Kidney epithelial cell (primary cell): ENCODE results near the gene TOP1. TPM values are rescaled to one million over a fixed set of nuclear protein-coding genes. Genes with fewer than 3 reads are reported as not detected.
"Not testable (repeated sequence)": the region's sequence is repeated elsewhere in the genome, so short reads cannot be mapped to it uniquely, and the experiment has no call there.

Experiments
- DNase-seq: peaks from one replicate; pipeline ENCODE4 v3.0.0-alpha.2; 2010; ENCODE audit warnings: low read depth
- H3K27me3 ChIP-seq: 2 replicates; pipeline ENCODE4 v1.6.0; 2011; ENCODE audit warnings: low read length; ENCODE audit not compliant: control insufficient read depth, insufficient read depth
- H3K36me3 ChIP-seq: 2 replicates; pipeline ENCODE4 v1.5.1; 2011; ENCODE audit warnings: low read length; ENCODE audit not compliant: control insufficient read depth, insufficient read depth
- H3K4me3 ChIP-seq: 2 replicates; pipeline ENCODE4 v1.5.1; 2011; ENCODE audit warnings: low read depth, mild to moderate bottlenecking, control low read depth, low read length
- total RNA-seq: library from RNA; depleted of rRNA; stranded (reverse); fragments of >200 nt; gene quantifications from 2 replicates; pipeline ENCODE4 v1.2.3, GENCODE V29; 2015
- TF ChIP-seq, protein P1 (sequence below): IDR thresholded peaks from 2 replicates; pipeline ENCODE4 v1.5.1; 2011; ENCODE audit warnings: mild to moderate bottlenecking, moderate library complexity, low read length, control low read depth, inconsistent platforms; ENCODE audit not compliant: insufficient read depth, poor library complexity, severe bottlenecking

Gene TOP1
- total RNA-seq, 1 donor from 2014 or later: 38.0 TPM

DNA sequence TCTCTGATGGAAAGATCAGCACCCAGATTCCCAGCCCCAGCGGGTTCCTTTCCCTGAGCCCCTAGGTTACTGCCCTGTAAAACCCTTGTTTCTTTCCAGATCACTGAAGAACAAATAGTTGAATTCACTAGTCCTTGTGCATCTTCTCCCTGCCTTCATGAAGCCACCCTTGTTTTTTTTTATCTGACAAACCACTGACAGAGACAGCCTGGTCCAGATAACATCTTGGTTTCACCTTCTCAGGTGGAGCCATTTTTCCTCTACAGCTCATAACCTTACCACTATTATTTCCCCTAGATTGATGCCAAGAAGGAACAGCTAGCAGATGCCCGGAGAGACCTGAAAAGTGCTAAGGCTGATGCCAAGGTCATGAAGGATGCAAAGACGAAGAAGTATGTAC lies 92.8 kb downstream of the TOP1 start:
- no peak overlapping the region for H3K4me3 ChIP-seq
- no peak for DNase-seq
- H3K27me3 ChIP-seq: no peaks in the 10 kb centered on the region
- TF ChIP-seq, protein P1, sequence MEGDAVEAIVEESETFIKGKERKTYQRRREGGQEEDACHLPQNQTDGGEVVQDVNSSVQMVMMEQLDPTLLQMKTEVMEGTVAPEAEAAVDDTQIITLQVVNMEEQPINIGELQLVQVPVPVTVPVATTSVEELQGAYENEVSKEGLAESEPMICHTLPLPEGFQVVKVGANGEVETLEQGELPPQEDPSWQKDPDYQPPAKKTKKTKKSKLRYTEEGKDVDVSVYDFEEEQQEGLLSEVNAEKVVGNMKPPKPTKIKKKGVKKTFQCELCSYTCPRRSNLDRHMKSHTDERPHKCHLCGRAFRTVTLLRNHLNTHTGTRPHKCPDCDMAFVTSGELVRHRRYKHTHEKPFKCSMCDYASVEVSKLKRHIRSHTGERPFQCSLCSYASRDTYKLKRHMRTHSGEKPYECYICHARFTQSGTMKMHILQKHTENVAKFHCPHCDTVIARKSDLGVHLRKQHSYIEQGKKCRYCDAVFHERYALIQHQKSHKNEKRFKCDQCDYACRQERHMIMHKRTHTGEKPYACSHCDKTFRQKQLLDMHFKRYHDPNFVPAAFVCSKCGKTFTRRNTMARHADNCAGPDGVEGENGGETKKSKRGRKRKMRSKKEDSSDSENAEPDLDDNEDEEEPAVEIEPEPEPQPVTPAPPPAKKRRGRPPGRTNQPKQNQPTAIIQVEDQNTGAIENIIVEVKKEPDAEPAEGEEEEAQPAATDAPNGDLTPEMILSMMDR: no peak
- peaks cover 1% of the 10 kb centered on the region for H3K36me3 ChIP-seq

DNA sequence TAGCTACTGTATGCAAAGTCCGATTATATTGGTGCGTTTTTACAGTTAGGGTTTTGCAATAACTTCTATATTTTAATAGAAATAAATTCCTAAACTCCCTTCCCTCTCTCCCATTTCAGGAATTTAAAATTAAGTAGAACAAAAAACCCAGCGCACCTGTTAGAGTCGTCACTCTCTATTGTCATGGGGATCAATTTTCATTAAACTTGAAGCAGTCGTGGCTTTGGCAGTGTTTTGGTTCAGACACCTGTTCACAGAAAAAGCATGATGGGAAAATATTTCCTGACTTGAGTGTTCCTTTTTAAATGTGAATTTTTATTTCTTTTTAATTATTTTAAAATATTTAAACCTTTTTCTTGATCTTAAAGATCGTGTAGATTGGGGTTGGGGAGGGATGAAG lies 95.0 kb downstream of the TOP1 start:
- DNase-seq: no peak
- TF ChIP-seq, protein P1: no peak
- Histone ChIP-seq H3K27me3 (no peaks in the 10 kb centered on the region), H3K4me3 (no peak overlapping the region), H3K36me3 (peaks cover 1% of the 10 kb centered on the region)

DNA sequence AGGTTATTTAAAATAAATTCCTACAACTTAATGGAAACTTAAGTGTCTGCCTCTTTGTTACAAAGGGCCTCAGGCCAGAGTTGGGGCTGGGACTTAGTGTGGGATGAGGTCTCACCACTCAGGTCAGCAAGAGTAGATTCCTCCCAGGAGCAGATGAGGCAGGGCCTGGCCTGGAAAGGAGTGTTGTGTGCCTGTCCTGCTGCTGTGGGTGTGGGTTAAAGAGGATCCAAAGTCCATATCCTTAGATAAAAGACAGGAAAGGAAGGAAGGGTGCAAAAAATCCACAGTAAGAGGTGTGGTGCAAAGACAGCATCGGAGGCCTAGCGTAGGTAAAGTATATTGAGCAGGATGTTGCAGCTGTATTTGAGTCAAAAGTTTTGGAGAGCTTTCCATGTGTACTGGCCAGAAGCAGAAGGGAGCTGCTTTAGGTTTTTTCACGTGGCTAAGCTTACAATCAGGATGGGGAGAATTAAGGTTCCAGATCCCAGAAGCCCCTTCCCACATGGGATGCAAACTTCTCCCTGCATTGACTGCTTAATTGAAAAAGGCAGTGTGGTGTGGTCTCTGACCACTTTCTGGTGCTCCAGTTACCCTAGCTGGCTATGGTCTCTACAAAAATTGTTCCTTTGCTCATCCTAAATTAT lies 96.0 kb downstream of the TOP1 start:
- DNase-seq: no peak
- Histone ChIP-seq H3K27me3 (no peaks in the 10 kb centered on the region), H3K4me3 (no peak overlapping the region), H3K36me3 (peaks cover 1% of the 10 kb centered on the region)
- TF ChIP-seq, protein P1: no peak

DNA sequence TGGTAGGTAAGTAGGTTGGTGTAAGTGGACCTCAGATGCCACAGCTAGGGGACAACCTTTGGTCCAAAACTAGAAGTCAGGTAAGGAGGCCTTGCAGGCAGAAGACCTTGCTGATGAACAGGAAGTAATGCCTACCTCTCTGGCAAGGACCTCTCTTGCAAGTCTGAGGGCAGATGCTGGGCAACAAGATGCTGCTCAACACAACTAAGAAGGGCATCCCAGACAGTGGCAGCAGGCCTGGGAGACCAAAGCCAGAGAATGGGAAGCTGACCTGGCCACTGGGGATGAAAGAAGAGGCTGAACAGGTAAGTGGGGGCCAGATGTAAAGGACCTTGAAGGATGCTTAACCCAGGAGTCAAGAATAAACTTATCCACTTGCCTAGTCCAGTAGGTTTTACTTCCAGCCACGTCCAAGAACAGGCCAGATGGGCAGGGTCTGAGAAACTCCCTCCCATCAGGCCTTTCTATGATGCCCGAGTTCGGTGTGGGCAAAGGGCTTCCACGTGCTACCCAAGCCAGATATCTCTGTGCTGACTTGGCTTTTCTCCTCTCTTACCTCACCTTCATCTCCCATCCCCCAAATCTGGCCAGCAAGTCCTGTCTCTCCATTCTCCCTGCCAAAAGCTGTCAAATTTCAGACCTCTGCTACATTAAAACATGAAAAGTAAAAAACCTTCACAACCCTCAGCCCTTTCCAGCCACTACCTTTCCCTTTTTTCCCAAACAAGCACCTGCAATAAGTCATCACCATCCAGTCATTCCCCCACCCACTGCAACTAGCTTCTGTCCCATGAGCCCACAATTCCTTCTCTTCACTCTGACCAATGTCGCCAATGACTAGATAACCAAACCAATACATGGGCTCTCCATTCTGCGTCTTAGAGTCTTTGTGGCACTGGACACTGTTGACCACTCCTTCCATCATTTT lies 97.2 kb downstream of the TOP1 start:
- Histone ChIP-seq H3K36me3 (peaks cover 1% of the 10 kb centered on the region), H3K27me3 (no peaks in the 10 kb centered on the region), H3K4me3 (no peak overlapping the region)
- DNase-seq: no peak
- TF ChIP-seq, protein P1: no peak

DNA sequence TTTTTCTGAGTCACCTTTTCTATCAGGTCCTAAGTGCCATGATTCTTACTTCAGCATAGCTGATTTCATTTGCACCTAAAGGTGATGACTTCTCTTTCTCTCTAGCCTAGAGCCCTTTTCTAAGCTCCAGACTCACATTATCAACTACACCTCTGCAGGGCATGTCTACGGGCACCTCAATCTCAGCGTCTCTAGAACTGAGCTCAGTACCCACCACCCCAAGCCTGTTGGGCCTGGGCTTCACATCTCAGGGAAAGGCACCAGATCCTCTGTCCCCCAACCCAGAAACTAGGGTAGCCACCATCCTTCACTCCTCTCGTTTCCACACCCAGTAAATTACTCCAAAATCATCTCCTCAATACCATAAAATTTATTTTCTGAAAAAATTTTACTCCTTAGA lies 98.1 kb downstream of the TOP1 start:
- H3K27me3 ChIP-seq: no peaks in the 10 kb centered on the region
- H3K4me3 ChIP-seq: no peak overlapping the region
- DNase-seq: no peak
- peaks cover 3% of the 10 kb centered on the region for H3K36me3 ChIP-seq
- TF ChIP-seq, protein P1: no peak

DNA sequence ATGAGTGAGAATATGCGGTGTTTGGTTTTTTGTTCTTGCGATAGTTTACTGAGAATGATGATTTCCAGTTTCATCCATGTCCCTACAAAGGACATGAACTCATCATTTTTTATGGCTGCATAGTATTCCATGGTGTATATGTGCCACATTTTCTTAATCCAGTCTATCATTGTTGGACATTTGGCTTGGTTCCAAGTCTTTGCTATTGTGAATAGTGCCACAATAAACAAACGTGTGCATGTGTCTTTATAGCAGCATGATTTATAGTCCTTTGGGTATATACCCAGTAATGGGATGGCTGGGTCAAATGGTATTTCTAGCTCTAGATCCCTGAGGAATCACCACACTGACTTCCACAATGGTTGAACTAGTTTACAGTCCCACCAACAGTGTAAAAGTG lies 99.7 kb downstream of the TOP1 start:
- not testable (repeated sequence) for DNase-seq, H3K27me3 ChIP-seq, H3K36me3 ChIP-seq, H3K4me3 ChIP-seq
